ENCODE measurements around the gene XAGE3. TPM values are rescaled to one million over a fixed set of nuclear protein-coding genes. Genes with fewer than 3 reads are reported as not detected.
"Not testable (repeated sequence)": the region's sequence is repeated elsewhere in the genome, so short reads cannot be mapped to it uniquely, and the experiment has no call there.

The XAGE3 gene
- polyA plus RNA-seq, 1 of the 3 experiments (the other 2 are of a cell fraction) = not detected

GRCh38 chrX:52896438-52896837 is 28.6 kb upstream of the XAGE3 start:
- DNase-seq; H3K9ac ChIP-seq; H4K20me1 ChIP-seq (ENCODE audit: insufficient read depth); H3K79me2 ChIP-seq (ENCODE audit: insufficient read depth); H3K27ac ChIP-seq (ENCODE audit: low read depth in 2 of 2, low read length in 1 of 2); H3K9me3 ChIP-seq; H3K4me3 ChIP-seq (ENCODE audit: low read depth in 2 of 2, low read length in 1 of 2); H3K9me2 ChIP-seq; H3K36me3 ChIP-seq (replicated peaks in 1 of 2; ENCODE audit: control insufficient read depth in 1 of 2, insufficient read depth in 2 of 2, low read length in 1 of 2); CTCF ChIA-PET; H3K4me2 ChIP-seq; H2AFZ ChIP-seq (ENCODE audit: low read depth); H3K27me3 ChIP-seq (ENCODE audit: insufficient read depth); POLR2A ChIA-PET; H3K4me1 ChIP-seq (ENCODE audit: control insufficient read depth in 1 of 2, insufficient read depth in 2 of 2, low read depth in 1 of 2, low read length in 1 of 2); H3F3A ChIP-seq (replicated peaks; ENCODE audit: insufficient read depth): not testable (repeated sequence)
- WGBS (ENCODE audit: low lambda C conversion rate) = no CpG with 5 or more reads among the region's 8 CpGs

GRCh38 chrX:52888090-52888489 is 20.2 kb upstream of the XAGE3 start:
- H3K9me2 ChIP-seq; POLR2A ChIA-PET; H3K9me3 ChIP-seq; H3K4me2 ChIP-seq; DNase-seq; H4K20me1 ChIP-seq (ENCODE audit: insufficient read depth); H3K79me2 ChIP-seq (ENCODE audit: insufficient read depth); H3K27me3 ChIP-seq (ENCODE audit: insufficient read depth); H3K9ac ChIP-seq; H3K4me3 ChIP-seq (ENCODE audit: low read depth in 2 of 2, low read length in 1 of 2); H3K4me1 ChIP-seq (ENCODE audit: control insufficient read depth in 1 of 2, insufficient read depth in 2 of 2, low read depth in 1 of 2, low read length in 1 of 2); H3F3A ChIP-seq (replicated peaks; ENCODE audit: insufficient read depth); H3K27ac ChIP-seq (ENCODE audit: low read depth in 2 of 2, low read length in 1 of 2); H3K36me3 ChIP-seq (replicated peaks in 1 of 2; ENCODE audit: control insufficient read depth in 1 of 2, insufficient read depth in 2 of 2, low read length in 1 of 2); H2AFZ ChIP-seq (ENCODE audit: low read depth); CTCF ChIA-PET: not testable (repeated sequence)
- WGBS (ENCODE audit: low lambda C conversion rate) = no CpG with 5 or more reads among the region's 9 CpGs

GRCh38 chrX:52887459-52887858 is 19.6 kb upstream of the XAGE3 start:
- H3K9me2 ChIP-seq; H3K4me2 ChIP-seq; CTCF ChIA-PET; H3K4me1 ChIP-seq (ENCODE audit: control insufficient read depth in 1 of 2, insufficient read depth in 2 of 2, low read depth in 1 of 2, low read length in 1 of 2); H2AFZ ChIP-seq (ENCODE audit: low read depth); H3K27me3 ChIP-seq (ENCODE audit: insufficient read depth); H3K4me3 ChIP-seq (ENCODE audit: low read depth in 2 of 2, low read length in 1 of 2); DNase-seq; H3K79me2 ChIP-seq (ENCODE audit: insufficient read depth); H3K9ac ChIP-seq; H3K27ac ChIP-seq (ENCODE audit: low read depth in 2 of 2, low read length in 1 of 2); H3K9me3 ChIP-seq; POLR2A ChIA-PET; H4K20me1 ChIP-seq (ENCODE audit: insufficient read depth); H3K36me3 ChIP-seq (replicated peaks in 1 of 2; ENCODE audit: control insufficient read depth in 1 of 2, insufficient read depth in 2 of 2, low read length in 1 of 2); H3F3A ChIP-seq (replicated peaks; ENCODE audit: insufficient read depth): not testable (repeated sequence)
- no CpG with 5 or more reads among the region's 10 CpGs for WGBS (ENCODE audit: low lambda C conversion rate)

- peaks cover 20% of the 10 kb centered on the region; the same call in 1 of the 2 replicates for H3K27me3 ChIP-seq (ENCODE audit: insufficient read depth)
- H3K4me1 ChIP-seq (ENCODE audit: control insufficient read depth in 1 of 2, insufficient read depth in 2 of 2, low read depth in 1 of 2, low read length in 1 of 2); H3K4me3 ChIP-seq (ENCODE audit: low read depth in 2 of 2, low read length in 1 of 2); H3K36me3 ChIP-seq (replicated peaks in 1 of 2; ENCODE audit: control insufficient read depth in 1 of 2, insufficient read depth in 2 of 2, low read length in 1 of 2); H3K9ac ChIP-seq; H3K9me2 ChIP-seq; H3K9me3 ChIP-seq; H4K20me1 ChIP-seq (ENCODE audit: insufficient read depth); H3K79me2 ChIP-seq (ENCODE audit: insufficient read depth); H2AFZ ChIP-seq (ENCODE audit: low read depth); H3K27ac ChIP-seq (ENCODE audit: low read depth in 2 of 2, low read length in 1 of 2); POLR2A ChIA-PET; DNase-seq; H3K4me2 ChIP-seq; H3F3A ChIP-seq (replicated peaks; ENCODE audit: insufficient read depth): not testable (repeated sequence)
- WGBS (ENCODE audit: low lambda C conversion rate) = 5% methylated on average over 6 of the region's 6 CpGs
- CTCF ChIA-PET = interaction anchor here (0.6 kb wide), 1 partner anchor 920 kb away, joined by 3 read pairs; no protein-coding TSS in a partner anchor
These were observed 8.5 kb upstream of the XAGE3 start for GRCh38 chrX:52876386-52876785.

- H2AFZ ChIP-seq (ENCODE audit: low read depth); H3K9ac ChIP-seq; DNase-seq; H4K20me1 ChIP-seq (ENCODE audit: insufficient read depth); POLR2A ChIA-PET; H3K9me3 ChIP-seq; CTCF ChIA-PET; H3F3A ChIP-seq (replicated peaks; ENCODE audit: insufficient read depth); H3K4me2 ChIP-seq; H3K79me2 ChIP-seq (ENCODE audit: insufficient read depth); H3K4me1 ChIP-seq (ENCODE audit: control insufficient read depth in 1 of 2, insufficient read depth in 2 of 2, low read depth in 1 of 2, low read length in 1 of 2); H3K36me3 ChIP-seq (replicated peaks in 1 of 2; ENCODE audit: control insufficient read depth in 1 of 2, insufficient read depth in 2 of 2, low read length in 1 of 2); H3K9me2 ChIP-seq; H3K4me3 ChIP-seq (ENCODE audit: low read depth in 2 of 2, low read length in 1 of 2); H3K27ac ChIP-seq (ENCODE audit: low read depth in 2 of 2, low read length in 1 of 2): not testable (repeated sequence)
- WGBS (ENCODE audit: low lambda C conversion rate) = 9% methylated on average over 6 of the region's 10 CpGs
- peaks cover 23% of the 10 kb centered on the region; the same call in 1 of the 2 replicates for H3K27me3 ChIP-seq (ENCODE audit: insufficient read depth)
These were observed 7.6 kb upstream of the XAGE3 start for GRCh38 chrX:52875436-52875835.
